K562 (cell line): ENCODE measurements around the gene SDC1. TPM values are rescaled to one million over a fixed set of nuclear protein-coding genes. Genes with fewer than 3 reads are reported as not detected.

Experiments used
- CHD4 ChIP-seq: fragments of 200-600 bp; sonication (generic); IDR thresholded peaks from 3 replicates; pipeline ENCODE4 v1.6.1; 2012; ENCODE audit warnings: low read depth, mild to moderate bottlenecking, mixed read lengths, low read length, inconsistent platforms; ENCODE audit not compliant: insufficient read depth, insufficient replicate concordance, poor library complexity, severe bottlenecking
- EP400 ChIP-seq: fragments of 450-650 bp; IDR thresholded peaks from 2 replicates; pipeline ENCODE4 v1.6.1; 2017; ENCODE audit warnings: antibody characterized with exemption, mild to moderate bottlenecking, moderate library complexity
- FOXJ2 ChIP-seq: fragments of 200-800 bp; sonication (Bioruptor generic); IDR thresholded peaks from 2 replicates; pipeline ENCODE4 v1.6.1; 2016; ENCODE audit warnings: missing genetic modification characterization, missing compliant biosample characterization
- HIVEP1 ChIP-seq: fragments of 250-450 bp; sonication (Bioruptor Pico); IDR thresholded peaks from 2 replicates; pipeline ENCODE4 v1.4.0; 2020; ENCODE audit warnings: mild to moderate bottlenecking
- HNRNPH1 ChIP-seq: fragments of 200-400 bp; formaldehyde crosslinking; optimal IDR thresholded peaks from 2 replicates; pipeline ENCODE3; 2017; ENCODE audit warnings: low read depth, mild to moderate bottlenecking, low read length, moderate library complexity
- MECOM ChIP-seq: fragments of 250-450 bp; sonication (Bioruptor Pico); IDR thresholded peaks from 2 replicates; pipeline ENCODE4 v1.8.0; 2022; ENCODE audit warnings: inconsistent platforms
- NFE2 ChIP-seq: IDR thresholded peaks from 2 replicates; pipeline ENCODE4 v1.6.1; 2014; ENCODE audit warnings: antibody characterized with exemption, low read depth
- NFE2L1 ChIP-seq: fragments of 450-650 bp; IDR thresholded peaks from 2 replicates; pipeline ENCODE4 v1.6.1; 2016; ENCODE audit warnings: missing genetic modification characterization, low read depth, mild to moderate bottlenecking, missing compliant biosample characterization, moderate library complexity, borderline replicate concordance
- NFIC ChIP-seq: fragments of 450-650 bp; IDR thresholded peaks from 2 replicates; pipeline ENCODE4 v1.6.1; 2017; ENCODE audit warnings: mild to moderate bottlenecking, inconsistent platforms
- RBFOX2 ChIP-seq: fragments of 200-400 bp; formaldehyde crosslinking; IDR thresholded peaks from 2 replicates; pipeline ENCODE4 v1.6.1; 2017; ENCODE audit warnings: low read depth, mild to moderate bottlenecking, low read length, moderate library complexity
- SIN3B ChIP-seq: fragments of 450-650 bp; IDR thresholded peaks from 2 replicates; pipeline ENCODE4 v1.6.1; 2017; ENCODE audit warnings: low read depth, mild to moderate bottlenecking, moderate library complexity
- ZNF217 ChIP-seq: sonication (generic); formaldehyde crosslinking; IDR thresholded peaks from 2 replicates; pipeline ENCODE4 v1.8.0; 2022; ENCODE audit warnings: mild to moderate bottlenecking, missing genetic modification reagents
- ZNF696 ChIP-seq: fragments of 250-450 bp; sonication (Bioruptor Pico); conservative IDR thresholded peaks from 2 replicates; pipeline ENCODE4 v1.4.0; 2020; ENCODE audit warnings: mild to moderate bottlenecking, moderate library complexity
- polyA plus RNA-seq, 8 experiments: library from polyadenylated mRNA; depleted of rRNA in 4 of 8; stranded (reverse) in 5 of 8; unstranded in 3 of 8; fragments of >200 nt; fragmentation: Nextera tagmentation in 2 of 8; fragmentation: Illumina TruSeq in 1 of 8; extraction: Ambion mirVana in 2 of 8; extraction: Trizol in 1 of 8; gene quantifications; 2 replicates each; pipeline versions ENCODE4 v1.2.1 to v1.2.3, GENCODE V29; 2011 to 2014; ENCODE audit warnings: inconsistent platforms in 1 of 8, missing spikeins in 1 of 8
- total RNA-seq, 7 experiments: library from RNA; depleted of rRNA in 6 of 7; stranded (reverse); fragments of >200 nt in 6 of 7; fragmentation: Illumina TruSeq in 2 of 7; extraction: Trizol in 2 of 7; gene quantifications; 2 replicates each; pipeline versions ENCODE4 v1.2.1 to v1.2.3, GENCODE V29; 2011 to 2021; ENCODE audit warnings: low replicate concordance in 1 of 7
- TF ChIP-seq, protein P1 (sequence below), 2 experiments: fragments of 450-650 bp; IDR thresholded peaks; 2 replicates each; pipeline ENCODE4 v1.6.1; 2018; ENCODE audit warnings: mild to moderate bottlenecking in 2 of 2, low read depth in 1 of 2; ENCODE audit not compliant: partially characterized antibody in 2 of 2
- TF ChIP-seq, protein P2 (sequence below): sonication (generic); formaldehyde crosslinking; IDR thresholded peaks from 2 replicates; pipeline ENCODE4 v1.8.0; 2022; ENCODE audit warnings: mild to moderate bottlenecking, missing genetic modification reagents
- TF ChIP-seq, protein P3 (sequence below), 2 experiments: fragments of 450-650 bp; IDR thresholded peaks; 2 replicates each; pipeline ENCODE4 v1.6.1; 2016
- TF ChIP-seq, protein P4 (sequence below): sonication (generic); IDR thresholded peaks from 2 replicates; pipeline ENCODE4 v1.6.1; 2016

Gene SDC1
- total and polyA plus RNA-seq, 9 of the 15 experiments (the other 6 are each of a cell fraction or from before 2014, with no cell fraction given) = 0.06 to 2.7 (median 0.49) TPM

DNA sequence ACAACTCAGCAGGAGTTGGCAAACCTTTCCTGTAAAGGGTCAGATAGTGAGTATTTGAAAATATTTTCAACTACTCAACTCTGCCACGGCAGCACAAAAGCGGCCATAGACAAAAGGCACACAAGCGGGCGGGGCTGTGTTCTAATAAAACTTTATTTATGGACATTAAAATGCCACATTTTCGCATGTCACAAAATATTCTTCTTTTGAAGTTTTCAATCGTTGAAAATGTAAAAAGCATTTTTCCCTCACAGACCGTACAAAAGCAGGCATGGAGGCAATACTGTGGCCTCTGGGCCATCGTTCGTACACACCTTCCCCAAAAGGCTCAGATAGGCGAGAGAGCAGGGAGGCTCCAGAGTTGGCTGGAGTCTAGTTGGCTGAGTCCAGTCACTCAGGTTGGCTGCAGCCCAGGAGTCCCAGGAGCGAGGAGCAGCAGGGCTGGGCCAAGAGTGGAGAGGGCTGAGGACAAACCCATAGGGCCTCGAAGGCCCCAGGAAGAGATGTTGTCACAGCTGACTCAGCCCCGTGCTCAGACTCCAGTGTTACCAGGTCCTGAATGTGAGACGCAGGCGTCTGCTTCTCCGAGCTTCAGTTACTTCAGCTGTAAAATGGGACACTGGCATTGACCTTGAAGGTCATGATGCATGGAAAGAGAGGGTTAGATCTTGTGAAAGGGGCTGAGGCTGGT is 42.5 kb downstream of the SDC1 start (continued):
- TF ChIP-seq, protein P1, sequence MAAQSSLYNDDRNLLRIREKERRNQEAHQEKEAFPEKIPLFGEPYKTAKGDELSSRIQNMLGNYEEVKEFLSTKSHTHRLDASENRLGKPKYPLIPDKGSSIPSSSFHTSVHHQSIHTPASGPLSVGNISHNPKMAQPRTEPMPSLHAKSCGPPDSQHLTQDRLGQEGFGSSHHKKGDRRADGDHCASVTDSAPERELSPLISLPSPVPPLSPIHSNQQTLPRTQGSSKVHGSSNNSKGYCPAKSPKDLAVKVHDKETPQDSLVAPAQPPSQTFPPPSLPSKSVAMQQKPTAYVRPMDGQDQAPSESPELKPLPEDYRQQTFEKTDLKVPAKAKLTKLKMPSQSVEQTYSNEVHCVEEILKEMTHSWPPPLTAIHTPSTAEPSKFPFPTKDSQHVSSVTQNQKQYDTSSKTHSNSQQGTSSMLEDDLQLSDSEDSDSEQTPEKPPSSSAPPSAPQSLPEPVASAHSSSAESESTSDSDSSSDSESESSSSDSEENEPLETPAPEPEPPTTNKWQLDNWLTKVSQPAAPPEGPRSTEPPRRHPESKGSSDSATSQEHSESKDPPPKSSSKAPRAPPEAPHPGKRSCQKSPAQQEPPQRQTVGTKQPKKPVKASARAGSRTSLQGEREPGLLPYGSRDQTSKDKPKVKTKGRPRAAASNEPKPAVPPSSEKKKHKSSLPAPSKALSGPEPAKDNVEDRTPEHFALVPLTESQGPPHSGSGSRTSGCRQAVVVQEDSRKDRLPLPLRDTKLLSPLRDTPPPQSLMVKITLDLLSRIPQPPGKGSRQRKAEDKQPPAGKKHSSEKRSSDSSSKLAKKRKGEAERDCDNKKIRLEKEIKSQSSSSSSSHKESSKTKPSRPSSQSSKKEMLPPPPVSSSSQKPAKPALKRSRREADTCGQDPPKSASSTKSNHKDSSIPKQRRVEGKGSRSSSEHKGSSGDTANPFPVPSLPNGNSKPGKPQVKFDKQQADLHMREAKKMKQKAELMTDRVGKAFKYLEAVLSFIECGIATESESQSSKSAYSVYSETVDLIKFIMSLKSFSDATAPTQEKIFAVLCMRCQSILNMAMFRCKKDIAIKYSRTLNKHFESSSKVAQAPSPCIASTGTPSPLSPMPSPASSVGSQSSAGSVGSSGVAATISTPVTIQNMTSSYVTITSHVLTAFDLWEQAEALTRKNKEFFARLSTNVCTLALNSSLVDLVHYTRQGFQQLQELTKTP (IDR thresholded peaks at IDR 0.05; ENCODE audit: low read depth in 1 of 2, partially characterized antibody in 2 of 2) = peak in 1 of 2 experiments; percentile 57
- TF ChIP-seq, protein P2, sequence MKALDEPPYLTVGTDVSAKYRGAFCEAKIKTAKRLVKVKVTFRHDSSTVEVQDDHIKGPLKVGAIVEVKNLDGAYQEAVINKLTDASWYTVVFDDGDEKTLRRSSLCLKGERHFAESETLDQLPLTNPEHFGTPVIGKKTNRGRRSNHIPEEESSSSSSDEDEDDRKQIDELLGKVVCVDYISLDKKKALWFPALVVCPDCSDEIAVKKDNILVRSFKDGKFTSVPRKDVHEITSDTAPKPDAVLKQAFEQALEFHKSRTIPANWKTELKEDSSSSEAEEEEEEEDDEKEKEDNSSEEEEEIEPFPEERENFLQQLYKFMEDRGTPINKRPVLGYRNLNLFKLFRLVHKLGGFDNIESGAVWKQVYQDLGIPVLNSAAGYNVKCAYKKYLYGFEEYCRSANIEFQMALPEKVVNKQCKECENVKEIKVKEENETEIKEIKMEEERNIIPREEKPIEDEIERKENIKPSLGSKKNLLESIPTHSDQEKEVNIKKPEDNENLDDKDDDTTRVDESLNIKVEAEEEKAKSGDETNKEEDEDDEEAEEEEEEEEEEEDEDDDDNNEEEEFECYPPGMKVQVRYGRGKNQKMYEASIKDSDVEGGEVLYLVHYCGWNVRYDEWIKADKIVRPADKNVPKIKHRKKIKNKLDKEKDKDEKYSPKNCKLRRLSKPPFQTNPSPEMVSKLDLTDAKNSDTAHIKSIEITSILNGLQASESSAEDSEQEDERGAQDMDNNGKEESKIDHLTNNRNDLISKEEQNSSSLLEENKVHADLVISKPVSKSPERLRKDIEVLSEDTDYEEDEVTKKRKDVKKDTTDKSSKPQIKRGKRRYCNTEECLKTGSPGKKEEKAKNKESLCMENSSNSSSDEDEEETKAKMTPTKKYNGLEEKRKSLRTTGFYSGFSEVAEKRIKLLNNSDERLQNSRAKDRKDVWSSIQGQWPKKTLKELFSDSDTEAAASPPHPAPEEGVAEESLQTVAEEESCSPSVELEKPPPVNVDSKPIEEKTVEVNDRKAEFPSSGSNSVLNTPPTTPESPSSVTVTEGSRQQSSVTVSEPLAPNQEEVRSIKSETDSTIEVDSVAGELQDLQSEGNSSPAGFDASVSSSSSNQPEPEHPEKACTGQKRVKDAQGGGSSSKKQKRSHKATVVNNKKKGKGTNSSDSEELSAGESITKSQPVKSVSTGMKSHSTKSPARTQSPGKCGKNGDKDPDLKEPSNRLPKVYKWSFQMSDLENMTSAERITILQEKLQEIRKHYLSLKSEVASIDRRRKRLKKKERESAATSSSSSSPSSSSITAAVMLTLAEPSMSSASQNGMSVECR (CRISPR knock-in tag) = no peak
- TF ChIP-seq SIN3B (no peak), NFE2 (peak; percentile 78), ZNF696 (CRISPR knock-in tag) (no peak), HNRNPH1 (no peak), NFE2L1 (tag) (no peak), EP400 (peak; percentile 22; the same call in 1 of the 2 replicates), RBFOX2 (no peak), NFIC (peak; percentile 94), HIVEP1 (CRISPR knock-in tag) (no peak), FOXJ2 (tag) (0 out of 2 replicates have a peak, but pooled peaks have one; percentile 53), ZNF217 (CRISPR knock-in tag) (no peak), CHD4 (no peak), MECOM (CRISPR knock-in tag) (no peak)
- TF ChIP-seq, protein P3, sequence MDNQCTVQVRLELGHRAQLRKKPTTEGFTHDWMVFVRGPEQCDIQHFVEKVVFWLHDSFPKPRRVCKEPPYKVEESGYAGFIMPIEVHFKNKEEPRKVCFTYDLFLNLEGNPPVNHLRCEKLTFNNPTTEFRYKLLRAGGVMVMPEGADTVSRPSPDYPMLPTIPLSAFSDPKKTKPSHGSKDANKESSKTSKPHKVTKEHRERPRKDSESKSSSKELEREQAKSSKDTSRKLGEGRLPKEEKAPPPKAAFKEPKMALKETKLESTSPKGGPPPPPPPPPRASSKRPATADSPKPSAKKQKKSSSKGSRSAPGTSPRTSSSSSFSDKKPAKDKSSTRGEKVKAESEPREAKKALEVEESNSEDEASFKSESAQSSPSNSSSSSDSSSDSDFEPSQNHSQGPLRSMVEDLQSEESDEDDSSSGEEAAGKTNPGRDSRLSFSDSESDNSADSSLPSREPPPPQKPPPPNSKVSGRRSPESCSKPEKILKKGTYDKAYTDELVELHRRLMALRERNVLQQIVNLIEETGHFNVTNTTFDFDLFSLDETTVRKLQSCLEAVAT (IDR thresholded peaks at IDR 0.05) = no peak
- TF ChIP-seq, protein P4, sequence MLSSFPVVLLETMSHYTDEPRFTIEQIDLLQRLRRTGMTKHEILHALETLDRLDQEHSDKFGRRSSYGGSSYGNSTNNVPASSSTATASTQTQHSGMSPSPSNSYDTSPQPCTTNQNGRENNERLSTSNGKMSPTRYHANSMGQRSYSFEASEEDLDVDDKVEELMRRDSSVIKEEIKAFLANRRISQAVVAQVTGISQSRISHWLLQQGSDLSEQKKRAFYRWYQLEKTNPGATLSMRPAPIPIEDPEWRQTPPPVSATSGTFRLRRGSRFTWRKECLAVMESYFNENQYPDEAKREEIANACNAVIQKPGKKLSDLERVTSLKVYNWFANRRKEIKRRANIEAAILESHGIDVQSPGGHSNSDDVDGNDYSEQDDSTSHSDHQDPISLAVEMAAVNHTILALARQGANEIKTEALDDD = peak; percentile 50; the same call in 1 of the 2 replicates
